Vagina (tissue), 2 donors: Measurements from ENCODE around the gene SRSF6. TPM values are rescaled to one million over a fixed set of nuclear protein-coding genes. Genes with fewer than 3 reads are reported as not detected.

Experiments
- DNase-seq, 2 donors: peaks; one replicate each; pipeline ENCODE4 v3.0.0-alpha.2; 2017; ENCODE audit errors: extremely low spot score in 2 of 2
- H3K27ac ChIP-seq: fragments of 200-600 bp; sonication (generic); one replicate; pipeline ENCODE4 v1.5.1; 2019
- H3K27me3 ChIP-seq: fragments of 200-600 bp; sonication (generic); one replicate; pipeline ENCODE4 v1.5.1; 2019
- H3K36me3 ChIP-seq, 2 donors: fragments of 200-600 bp; sonication (generic); one replicate each; pipeline ENCODE4 v1.5.1; 2017 to 2019
- H3K4me1 ChIP-seq: fragments of 200-600 bp; sonication (generic); one replicate; pipeline ENCODE4 v1.5.1; 2019
- H3K4me3 ChIP-seq, 2 donors: fragments of 200-600 bp; sonication (generic); 1 replicate in 1 of 2; 2 replicates in 1 of 2; pipeline ENCODE4 v1.5.1; 2016 to 2019
- H3K9me3 ChIP-seq: fragments of 200-600 bp; sonication (generic); one replicate; pipeline ENCODE4 v1.5.1; 2019
- CTCF ChIP-seq, 3 experiments: fragments of 450-650 bp in 2 of 3; fragments of 200-600 bp in 1 of 3; sonication (generic) in 1 of 3; IDR thresholded peaks; one replicate each; pipeline ENCODE4 v1.5.1; 2017 to 2019; ENCODE audit warnings: antibody characterized with exemption in 3 of 3, mild to moderate bottlenecking in 2 of 3, moderate library complexity in 2 of 3
- POLR2A ChIP-seq, 2 donors: fragments of 450-650 bp; IDR thresholded peaks; one replicate each; pipeline ENCODE4 v1.6.1; 2017; ENCODE audit warnings: antibody characterized with exemption in 2 of 2, mild to moderate bottlenecking in 2 of 2, moderate library complexity in 2 of 2
- POLR2AphosphoS5 ChIP-seq, 2 donors: sonication (generic); formaldehyde crosslinking; IDR thresholded peaks; one replicate each; pipeline ENCODE4 v1.9.0; 2017; ENCODE audit warnings: antibody characterized with exemption in 2 of 2, mild to moderate bottlenecking in 2 of 2, low read depth in 1 of 2; ENCODE audit not compliant: insufficient read depth in 1 of 2
- intact Hi-C: fragments of 100-400 bp; cut with DNase I; formaldehyde crosslinking; loops from one replicate; pipeline ENCODE4 v1.15.1; 2023
- small RNA-seq: library from RNA; depleted of rRNA; stranded (forward); fragments of <200 nt; gene quantifications from one replicate; pipeline ENCODE3, GENCODE V24; 2016
- total RNA-seq: library from RNA; depleted of rRNA; stranded (reverse); fragments of >200 nt; gene quantifications from one replicate; pipeline ENCODE4 v1.2.3, GENCODE V29; 2016

SRSF6 gene
- total RNA-seq, 1 donor from 2014 or later, result 112 TPM

GRCh38 chr20:43513372-43513930 is 55.8 kb downstream of the SRSF6 start:
- no peak for DNase-seq
- Histone ChIP-seq H3K27me3 (no peaks in the 10 kb centered on the region), H3K36me3 (no peaks in the 10 kb centered on the region), H3K4me3 (peak overlapping the region; percentile 53 to 71), H3K9me3 (no peaks in the 10 kb centered on the region), H3K27ac (peak overlapping the region; percentile 48), H3K4me1 (peaks cover 22% of the 10 kb centered on the region)
- intact Hi-C loops, result no loop called here
- no peak for TF ChIP-seq POLR2A (IDR thresholded peaks at IDR 0.05)
- no peak for TF ChIP-seq POLR2AphosphoS5 (IDR thresholded peaks at IDR 0.05; ENCODE audit: insufficient read depth in 1 of 2, low read depth in 1 of 2)
- no peak for TF ChIP-seq CTCF (IDR thresholded peaks at IDR 0.05)

Small RNA genes within 50 kb of the gene (small RNA-seq; reads per million reads assigned to genes)
- gene RF00019 (not detected), gene RNU6-1251P (not detected)

Other genes starting within 250 kb of the SRSF6 start
- gene L3MBTL1, start 49.8 kb downstream of the SRSF6 start, total RNA-seq, result 20.9 TPM
- gene SGK2, start 101.1 kb downstream of the SRSF6 start, total RNA-seq, result 5.4 TPM
- gene IFT52, start 133.0 kb downstream of the SRSF6 start, total RNA-seq, result 28.0 TPM
- gene MYBL2, start 209.2 kb downstream of the SRSF6 start, total RNA-seq, result 1.7 TPM